Cerebellar nuclear complex (tissue), 1 donor: Measurements from ENCODE around the gene PLPP3.

ENCODE experiments used
- DNase-seq, 2 experiments: peaks; one replicate each; lab custom pipeline; 2025; lab: John Stamatoyannopoulos, UW

The PLPP3 gene

GRCh38 chr1:56520016-56520601 lies 59.3 kb downstream of the PLPP3 start:
- DNase-seq = no peak

GRCh38 chr1:56517404-56518130 lies 61.8 kb downstream of the PLPP3 start:
- DNase-seq = no peak

GRCh38 chr1:56516539-56517252 lies 62.7 kb downstream of the PLPP3 start:
- no peak for DNase-seq

- DNase-seq = no peak
Measured at GRCh38 chr1:56515898-56516538, 63.3 kb downstream of the PLPP3 start.

GRCh38 chr1:56512724-56513494 lies 66.5 kb downstream of the PLPP3 start:
- no peak for DNase-seq

- no peak for DNase-seq
Measured at GRCh38 chr1:56511766-56512165, 67.6 kb downstream of the PLPP3 start.

GRCh38 chr1:56511364-56511763 lies 68.0 kb downstream of the PLPP3 start:
- DNase-seq = no peak

- no peak for DNase-seq
Measured at GRCh38 chr1:56510642-56511021, 68.7 kb downstream of the PLPP3 start.

- no peak for DNase-seq
Measured at GRCh38 chr1:56509713-56510641, 69.4 kb downstream of the PLPP3 start.

- DNase-seq = no peak
Measured at GRCh38 chr1:56508523-56508983, 70.8 kb downstream of the PLPP3 start.

GRCh38 chr1:56507925-56508522 lies 71.3 kb downstream of the PLPP3 start:
- no peak for DNase-seq

- DNase-seq = no peak
Measured at GRCh38 chr1:56506951-56507491, 72.3 kb downstream of the PLPP3 start.

- no peak for DNase-seq
Measured at GRCh38 chr1:56505792-56506743, 73.3 kb downstream of the PLPP3 start.

- no peak for DNase-seq
Measured at GRCh38 chr1:56502700-56503245, 76.6 kb downstream of the PLPP3 start.

- DNase-seq = no peak
Measured at GRCh38 chr1:56501888-56502287, 77.5 kb downstream of the PLPP3 start.

- no peak for DNase-seq
Measured at GRCh38 chr1:56501426-56501825, 77.9 kb downstream of the PLPP3 start.

GRCh38 chr1:56496821-56497772 lies 82.3 kb downstream of the PLPP3 start:
- DNase-seq = no peak
